ENCODE results near the gene COBL.

The COBL gene

GRCh38 chr7:51316262-51316665, 345 bp downstream of the COBL start:
- Histone ChIP-seq H3K36me3 (ENCODE audit: control insufficient read depth in 5 of 5, insufficient read depth in 5 of 5, low read length in 5 of 5) (no peaks in the 10 kb centered on the region), H3K9me3 (ENCODE audit: control insufficient read depth in 5 of 5, low read length in 5 of 5) (no peaks in the 10 kb centered on the region), H3K4me3 (ENCODE audit: low read depth in 1 of 5, low read length in 5 of 5) (peak overlapping the region in 4 of 5 donors; percentile 60 to 73 (median 64)), H3K27ac (ENCODE audit: low read depth, low read length) (no peak overlapping the region), H3K27me3 (ENCODE audit: control insufficient read depth in 5 of 5, insufficient read depth in 4 of 5, low read length in 5 of 5) (peaks cover 9 to 28% (median 13%) of the 10 kb centered on the region in 5 donors), H3K9ac (ENCODE audit: low read length in 5 of 5) (peak overlapping the region in 2 of 5 donors; percentile 62 to 63), H3K4me1 (ENCODE audit: control insufficient read depth in 5 of 5, insufficient read depth in 5 of 5, low read length in 5 of 5) (peaks cover 0 to 27% (median 20%) of the 10 kb centered on the region in 5 donors)

GRCh38 chr7:51315393-51316261, 982 bp downstream of the COBL start:
- no peaks in the 10 kb centered on the region for H3K9me3 ChIP-seq (ENCODE audit: control insufficient read depth in 5 of 5, low read length in 5 of 5)
- H3K27me3 ChIP-seq (ENCODE audit: control insufficient read depth in 5 of 5, insufficient read depth in 4 of 5, low read length in 5 of 5) = peaks cover 9 to 28% (median 13%) of the 10 kb centered on the region in 5 donors
- peak overlapping the region; percentile 35 to 73 (median 61) for H3K4me3 ChIP-seq (ENCODE audit: low read depth in 1 of 5, low read length in 5 of 5)
- H3K36me3 ChIP-seq (ENCODE audit: control insufficient read depth in 5 of 5, insufficient read depth in 5 of 5, low read length in 5 of 5) = no peaks in the 10 kb centered on the region
- peak overlapping the region in 3 of 5 donors; percentile 55 to 63 (median 62) for H3K9ac ChIP-seq (ENCODE audit: low read length in 5 of 5)
- no peak overlapping the region for H3K27ac ChIP-seq (ENCODE audit: low read depth, low read length)
- peaks cover 0 to 27% (median 20%) of the 10 kb centered on the region in 5 donors for H3K4me1 ChIP-seq (ENCODE audit: control insufficient read depth in 5 of 5, insufficient read depth in 5 of 5, low read length in 5 of 5)

GRCh38 chr7:51314726-51315125, 1.9 kb downstream of the COBL start:
- no peak overlapping the region for H3K9ac ChIP-seq (ENCODE audit: low read length in 5 of 5)
- H3K27me3 ChIP-seq (ENCODE audit: control insufficient read depth in 5 of 5, insufficient read depth in 4 of 5, low read length in 5 of 5) = peaks cover 9 to 28% (median 13%) of the 10 kb centered on the region in 5 donors
- no peak overlapping the region for H3K27ac ChIP-seq (ENCODE audit: low read depth, low read length)

GRCh38 chr7:51313738-51314425, 2.7 kb downstream of the COBL start:
- H3K27me3 ChIP-seq (ENCODE audit: control insufficient read depth in 5 of 5, insufficient read depth in 4 of 5, low read length in 5 of 5) = peaks cover 9 to 28% (median 13%) of the 10 kb centered on the region in 5 donors
- peaks cover 0 to 30% (median 20%) of the 10 kb centered on the region in 5 donors for H3K4me1 ChIP-seq (ENCODE audit: control insufficient read depth in 5 of 5, insufficient read depth in 5 of 5, low read length in 5 of 5)
- H3K4me3 ChIP-seq (ENCODE audit: low read depth in 1 of 5, low read length in 5 of 5) = no peak overlapping the region
- H3K27ac ChIP-seq (ENCODE audit: low read depth, low read length) = no peak overlapping the region
- H3K9ac ChIP-seq (ENCODE audit: low read length in 5 of 5) = no peak overlapping the region
- no peaks in the 10 kb centered on the region for H3K9me3 ChIP-seq (ENCODE audit: control insufficient read depth in 5 of 5, low read length in 5 of 5)
- H3K36me3 ChIP-seq (ENCODE audit: control insufficient read depth in 5 of 5, insufficient read depth in 5 of 5, low read length in 5 of 5) = no peaks in the 10 kb centered on the region

More at GRCh38 chr7:51314726-51315125, 1.9 kb downstream of the COBL start:
- no peaks in the 10 kb centered on the region for H3K36me3 ChIP-seq (ENCODE audit: control insufficient read depth in 5 of 5, insufficient read depth in 5 of 5, low read length in 5 of 5)
- no peak overlapping the region for H3K4me3 ChIP-seq (ENCODE audit: low read depth in 1 of 5, low read length in 5 of 5)
- peaks cover 0 to 27% (median 20%) of the 10 kb centered on the region in 5 donors for H3K4me1 ChIP-seq (ENCODE audit: control insufficient read depth in 5 of 5, insufficient read depth in 5 of 5, low read length in 5 of 5)
- H3K9me3 ChIP-seq (ENCODE audit: control insufficient read depth in 5 of 5, low read length in 5 of 5) = no peaks in the 10 kb centered on the region

- Histone ChIP-seq H3K9me3 (ENCODE audit: control insufficient read depth in 5 of 5, low read length in 5 of 5) (no peaks in the 10 kb centered on the region), H3K27ac (ENCODE audit: low read depth, low read length) (no peak overlapping the region), H3K4me1 (ENCODE audit: control insufficient read depth in 5 of 5, insufficient read depth in 5 of 5, low read length in 5 of 5) (peaks cover 0 to 34% (median 20%) of the 10 kb centered on the region in 5 donors), H3K36me3 (ENCODE audit: control insufficient read depth in 5 of 5, insufficient read depth in 5 of 5, low read length in 5 of 5) (no peaks in the 10 kb centered on the region), H3K4me3 (ENCODE audit: low read depth in 1 of 5, low read length in 5 of 5) (no peak overlapping the region), H3K27me3 (ENCODE audit: control insufficient read depth in 5 of 5, insufficient read depth in 4 of 5, low read length in 5 of 5) (peaks cover 9 to 28% (median 13%) of the 10 kb centered on the region in 5 donors), H3K9ac (ENCODE audit: low read length in 5 of 5) (no peak overlapping the region)
These were observed 3.5 kb downstream of the COBL start for GRCh38 chr7:51312951-51313737.

GRCh38 chr7:51311166-51311565, 5.4 kb downstream of the COBL start:
- no peak overlapping the region for H3K9ac ChIP-seq (ENCODE audit: low read length in 5 of 5)
- H3K4me1 ChIP-seq (ENCODE audit: control insufficient read depth in 5 of 5, insufficient read depth in 5 of 5, low read length in 5 of 5) = peaks cover 0 to 28% (median 10%) of the 10 kb centered on the region in 5 donors

GRCh38 chr7:51310131-51310583, 6.5 kb downstream of the COBL start:
- H3K4me1 ChIP-seq (ENCODE audit: control insufficient read depth in 5 of 5, insufficient read depth in 5 of 5, low read length in 5 of 5) = peaks cover 0 to 18% (median 0%) of the 10 kb centered on the region in 5 donors
- H3K27me3 ChIP-seq (ENCODE audit: control insufficient read depth in 5 of 5, insufficient read depth in 4 of 5, low read length in 5 of 5) = peaks cover 0 to 3% (median 0%) of the 10 kb centered on the region in 5 donors
- no peak overlapping the region for H3K9ac ChIP-seq (ENCODE audit: low read length in 5 of 5)
- H3K9me3 ChIP-seq (ENCODE audit: control insufficient read depth in 5 of 5, low read length in 5 of 5) = no peaks in the 10 kb centered on the region
- H3K36me3 ChIP-seq (ENCODE audit: control insufficient read depth in 5 of 5, insufficient read depth in 5 of 5, low read length in 5 of 5) = no peaks in the 10 kb centered on the region
- H3K4me3 ChIP-seq (ENCODE audit: low read depth in 1 of 5, low read length in 5 of 5) = no peak overlapping the region
- H3K27ac ChIP-seq (ENCODE audit: low read depth, low read length) = no peak overlapping the region

More at GRCh38 chr7:51311166-51311565, 5.4 kb downstream of the COBL start:
- H3K27me3 ChIP-seq (ENCODE audit: control insufficient read depth in 5 of 5, insufficient read depth in 4 of 5, low read length in 5 of 5) = peaks cover 3 to 13% (median 7%) of the 10 kb centered on the region in 5 donors
- H3K4me3 ChIP-seq (ENCODE audit: low read depth in 1 of 5, low read length in 5 of 5) = no peak overlapping the region
- no peaks in the 10 kb centered on the region for H3K9me3 ChIP-seq (ENCODE audit: control insufficient read depth in 5 of 5, low read length in 5 of 5)
- H3K36me3 ChIP-seq (ENCODE audit: control insufficient read depth in 5 of 5, insufficient read depth in 5 of 5, low read length in 5 of 5) = no peaks in the 10 kb centered on the region
- H3K27ac ChIP-seq (ENCODE audit: low read depth, low read length) = no peak overlapping the region

- Histone ChIP-seq H3K9ac (ENCODE audit: low read length in 5 of 5) (no peak overlapping the region), H3K4me3 (ENCODE audit: low read depth in 1 of 5, low read length in 5 of 5) (no peak overlapping the region), H3K36me3 (ENCODE audit: control insufficient read depth in 5 of 5, insufficient read depth in 5 of 5, low read length in 5 of 5) (no peaks in the 10 kb centered on the region), H3K9me3 (ENCODE audit: control insufficient read depth in 5 of 5, low read length in 5 of 5) (no peaks in the 10 kb centered on the region), H3K4me1 (ENCODE audit: control insufficient read depth in 5 of 5, insufficient read depth in 5 of 5, low read length in 5 of 5) (peaks cover 0 to 16% (median 0%) of the 10 kb centered on the region in 5 donors), H3K27ac (ENCODE audit: low read depth, low read length) (no peak overlapping the region), H3K27me3 (ENCODE audit: control insufficient read depth in 5 of 5, insufficient read depth in 4 of 5, low read length in 5 of 5) (peaks cover 0 to 2% (median 0%) of the 10 kb centered on the region in 5 donors)
These were observed 7.1 kb downstream of the COBL start for GRCh38 chr7:51309361-51310130.

GRCh38 chr7:51308696-51309095, 7.9 kb downstream of the COBL start:
- peaks cover 0 to 2% (median 0%) of the 10 kb centered on the region in 5 donors for H3K27me3 ChIP-seq (ENCODE audit: control insufficient read depth in 5 of 5, insufficient read depth in 4 of 5, low read length in 5 of 5)

More at GRCh38 chr7:51308696-51309095, 7.9 kb downstream of the COBL start:
- Histone ChIP-seq H3K36me3 (ENCODE audit: control insufficient read depth in 5 of 5, insufficient read depth in 5 of 5, low read length in 5 of 5) (no peaks in the 10 kb centered on the region), H3K27ac (ENCODE audit: low read depth, low read length) (no peak overlapping the region), H3K9ac (ENCODE audit: low read length in 5 of 5) (no peak overlapping the region), H3K4me3 (ENCODE audit: low read depth in 1 of 5, low read length in 5 of 5) (no peak overlapping the region), H3K9me3 (ENCODE audit: control insufficient read depth in 5 of 5, low read length in 5 of 5) (no peaks in the 10 kb centered on the region), H3K4me1 (ENCODE audit: control insufficient read depth in 5 of 5, insufficient read depth in 5 of 5, low read length in 5 of 5) (peaks cover 0 to 16% (median 0%) of the 10 kb centered on the region in 5 donors)

All from subcutaneous abdominal adipose tissue (tissue), 5 donors.